SK-N-SH (cell line): ENCODE measurements around the gene ADD2. TPM values are rescaled to one million over a fixed set of nuclear protein-coding genes. Genes with fewer than 3 reads are reported as not detected.

Source experiments
- CTCF ChIA-PET: fragments of 300-600, 350-600 bp; formaldehyde crosslinking; extraction: SDS; loops from one replicate; lab custom pipeline; 2021; lab: Yijun Ruan, JAX
- POLR2A ChIA-PET: fragments of 350-600 bp; sonication (Branson Sonifier 250); formaldehyde crosslinking; extraction: SDS; loops from one replicate; lab custom pipeline; 2020; ENCODE audit warnings: antibody characterized with exemption, inconsistent platforms; lab: Yijun Ruan, JAX
- DNase-seq: peaks from one replicate; pipeline ENCODE4 v3.0.0; 2012
- H2AFZ ChIP-seq: fragments of 200-600 bp; sonication (generic); 2 replicates; pipeline ENCODE4 v1.8.1; 2016; ENCODE audit warnings: antibody characterized with exemption, mild to moderate bottlenecking, low read depth
- H3F3A ChIP-seq: fragments of 200-600 bp; sonication (generic); replicated peaks from 2 replicates; pipeline ENCODE3; 2016; ENCODE audit warnings: antibody characterized with exemption, mild to moderate bottlenecking; ENCODE audit not compliant: insufficient read depth
- H3K27ac ChIP-seq, 2 experiments: fragments of 200-500 bp in 1 of 2; fragments of 200-600 bp in 1 of 2; sonication (Bioruptor generic) in 1 of 2; sonication (generic), shearing (Covaris generic) in 1 of 2; 2 replicates each; pipeline versions ENCODE4 v1.5.1 to v1.6.1; 2014 to 2016; ENCODE audit warnings: low read depth in 2 of 2, inconsistent platforms in 1 of 2, low read length in 1 of 2, mild to moderate bottlenecking in 1 of 2, mixed read lengths in 1 of 2
- H3K27me3 ChIP-seq: fragments of 200-600 bp; sonication (generic), shearing (Covaris generic); 2 replicates; pipeline ENCODE4 v1.6.1; 2016; ENCODE audit warnings: mixed run types; ENCODE audit not compliant: insufficient read depth
- H3K36me3 ChIP-seq, 2 experiments: fragments of 200-500 bp in 1 of 2; fragments of 200-600 bp in 1 of 2; sonication (Bioruptor generic) in 1 of 2; sonication (generic) in 1 of 2; replicated peaks in 1 of 2; 2 replicates each; pipeline versions ENCODE3 to v1.5.1; 2014 to 2016; ENCODE audit warnings: low read length in 1 of 2, mild to moderate bottlenecking in 1 of 2; ENCODE audit not compliant: insufficient read depth in 2 of 2, control insufficient read depth in 1 of 2
- H3K4me1 ChIP-seq, 2 experiments: fragments of 200-500 bp in 1 of 2; fragments of 200-600 bp in 1 of 2; sonication (Bioruptor generic) in 1 of 2; sonication (generic), shearing (Covaris generic) in 1 of 2; 2 replicates each; pipeline versions ENCODE4 v1.5.1 to v1.6.1; 2014 to 2016; ENCODE audit warnings: low read depth in 1 of 2, low read length in 1 of 2, mixed run types in 1 of 2; ENCODE audit not compliant: insufficient read depth in 2 of 2, control insufficient read depth in 1 of 2
- H3K4me2 ChIP-seq: fragments of 200-600 bp; sonication (generic), shearing (Covaris generic); 2 replicates; pipeline ENCODE4 v1.6.1; 2017; ENCODE audit warnings: mixed run types
- H3K4me3 ChIP-seq, 2 experiments: fragments of 200-500 bp in 1 of 2; fragments of 200-600 bp in 1 of 2; sonication (Bioruptor generic) in 1 of 2; sonication (generic), shearing (Covaris generic) in 1 of 2; 2 replicates each; pipeline versions ENCODE4 v1.5.1 to v1.8.1; 2014 to 2016; ENCODE audit warnings: low read depth in 2 of 2, inconsistent platforms in 1 of 2, low read length in 1 of 2, mild to moderate bottlenecking in 1 of 2, mixed read lengths in 1 of 2, moderate library complexity in 1 of 2
- H3K79me2 ChIP-seq: fragments of 200-600 bp; sonication (generic); 2 replicates; pipeline ENCODE4 v1.8.1; 2017; ENCODE audit warnings: mild to moderate bottlenecking; ENCODE audit not compliant: insufficient read depth
- H3K9ac ChIP-seq: fragments of 200-600 bp; sonication (generic); 2 replicates; pipeline ENCODE4 v1.6.1; 2017; ENCODE audit warnings: mixed run types
- H3K9me2 ChIP-seq: fragments of 200-600 bp; sonication (generic); 2 replicates; pipeline ENCODE4 v1.6.1; 2017; ENCODE audit warnings: mixed run types
- H3K9me3 ChIP-seq: fragments of 200-600 bp; sonication (generic); 2 replicates; pipeline ENCODE4 v1.6.1; 2017; ENCODE audit warnings: mixed run types, mild to moderate bottlenecking, moderate library complexity
- H4K20me1 ChIP-seq: fragments of 200-600 bp; sonication (generic); 2 replicates; pipeline ENCODE4 v1.6.1; 2017; ENCODE audit warnings: mild to moderate bottlenecking, mixed run types; ENCODE audit not compliant: insufficient read depth
- ELF1 ChIP-seq: IDR thresholded peaks from 2 replicates; pipeline ENCODE4 v1.4.0; 2012
- EP300 ChIP-seq, 2 experiments: IDR thresholded peaks; 2 replicates each; pipeline versions ENCODE4 v1.4.0 to v1.6.1; 2012; ENCODE audit warnings: borderline replicate concordance in 1 of 2, low read depth in 1 of 2, low read length in 1 of 2
- EZH2phosphoT487 ChIP-seq: fragments of 200-600 bp; sonication (generic); IDR thresholded peaks from 2 replicates; pipeline ENCODE4 v1.6.1; 2017; ENCODE audit warnings: low read depth, mixed run types, mild to moderate bottlenecking, antibody characterized with exemption, moderate library complexity, borderline replicate concordance
- FOSL2 ChIP-seq: IDR thresholded peaks from 2 replicates; pipeline ENCODE4 v1.4.0; 2012; ENCODE audit warnings: low read depth, mild to moderate bottlenecking, moderate library complexity, borderline replicate concordance
- FOXJ3 ChIP-seq: sonication (generic); formaldehyde crosslinking; IDR thresholded peaks from 2 replicates; pipeline ENCODE4 v1.5.1; 2020; ENCODE audit warnings: mild to moderate bottlenecking, missing genetic modification reagents
- FOXM1 ChIP-seq: IDR thresholded peaks from 2 replicates; pipeline ENCODE4 v1.4.0; 2012; ENCODE audit warnings: low read depth, mild to moderate bottlenecking
- GATA2 ChIP-seq: sonication (generic); formaldehyde crosslinking; IDR thresholded peaks from 2 replicates; pipeline ENCODE4 v1.5.0; 2020; ENCODE audit warnings: mild to moderate bottlenecking, missing genetic modification reagents
- JUND ChIP-seq: IDR thresholded peaks from 2 replicates; pipeline ENCODE4 v1.4.0; 2012
- MAX ChIP-seq: IDR thresholded peaks from 2 replicates; pipeline ENCODE4 v1.4.0; 2012; ENCODE audit warnings: low read depth
- PBX3 ChIP-seq: IDR thresholded peaks from 2 replicates; pipeline ENCODE4; 2012
- RCOR1 ChIP-seq: fragments of 150-350 bp; IDR thresholded peaks from 2 replicates; pipeline ENCODE4 v1.6.1; 2017; ENCODE audit warnings: antibody characterized with exemption, low read length
- REST ChIP-seq: IDR thresholded peaks from 2 replicates; pipeline ENCODE4 v1.6.1; 2012; ENCODE audit warnings: mild to moderate bottlenecking, low read depth, low read length, moderate library complexity
- RFX5 ChIP-seq: IDR thresholded peaks from 2 replicates; pipeline ENCODE4 v1.6.1; 2012; ENCODE audit warnings: mild to moderate bottlenecking, improper control_type of control experiment, low read length
- RXRA ChIP-seq: IDR thresholded peaks from 2 replicates; pipeline ENCODE4 v1.4.0; 2012; ENCODE audit warnings: low read depth, mild to moderate bottlenecking, borderline replicate concordance
- TEAD4 ChIP-seq: IDR thresholded peaks from 2 replicates; pipeline ENCODE4 v1.4.0; 2012; ENCODE audit warnings: mild to moderate bottlenecking, borderline replicate concordance; ENCODE audit not compliant: insufficient read depth
- WGBS: methylation state at CpG from one replicate; pipeline ENCODE4 v1.1.6; 2017; ENCODE audit warnings: low lambda C conversion rate; 5-methylcytosine and 5-hydroxymethylcytosine counted together
- polyA plus RNA-seq, 3 experiments: library from polyadenylated mRNA; depleted of rRNA; stranded (reverse); fragments of >200 nt; gene quantifications; 2 replicates each; pipeline ENCODE4 v1.2.3, GENCODE V29; 2012

Gene ADD2
- polyA plus RNA-seq, 1 of the 3 experiments (the other 2 are of a cell fraction) = 0.30 TPM

DNA sequence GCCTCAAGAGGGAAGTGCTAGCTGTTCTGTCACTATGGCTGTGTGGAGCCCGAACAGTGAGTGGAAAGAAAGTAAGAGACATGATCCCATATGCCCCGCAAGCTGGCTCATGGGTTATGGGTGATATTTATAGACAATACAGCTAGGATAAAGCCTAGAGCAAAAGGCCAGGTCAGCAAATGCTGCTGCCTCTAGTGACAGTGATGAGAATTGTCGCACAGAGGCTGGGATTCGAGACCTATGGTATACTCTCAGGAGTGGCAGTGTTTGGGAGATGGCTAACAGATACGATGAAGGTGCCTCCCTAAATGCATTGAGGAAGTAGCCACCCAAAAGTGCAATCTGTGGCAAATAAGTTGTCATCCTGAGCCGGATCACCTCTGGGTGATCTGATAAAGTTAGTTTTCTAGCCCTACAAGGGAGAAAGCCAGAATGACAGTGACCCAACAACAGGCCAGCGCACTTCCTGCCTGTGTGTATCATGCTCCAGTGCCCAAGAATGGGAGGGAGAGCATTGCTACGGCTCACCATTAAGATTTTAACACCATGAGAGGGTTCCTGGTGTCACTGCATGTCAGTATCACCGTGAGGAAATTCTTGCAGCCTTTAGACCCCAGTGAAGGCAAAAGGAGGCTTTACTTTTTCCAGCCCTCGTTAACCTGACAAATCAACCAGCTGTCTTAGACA lies 122.1 kb downstream of the ADD2 start:
- Histone ChIP-seq H3K36me3 (no peaks in the 10 kb centered on the region), H3K4me2 (no peak overlapping the region), H3K79me2 (no peaks in the 10 kb centered on the region), H3K9me2 (no peaks in the 10 kb centered on the region), H3K9ac (no peak overlapping the region), H3K4me1 (no peaks in the 10 kb centered on the region), H4K20me1 (no peaks in the 10 kb centered on the region), H3K27ac (no peak overlapping the region), H3K9me3 (no peaks in the 10 kb centered on the region), H3F3A (no peaks in the 10 kb centered on the region), H3K4me3 (no peak overlapping the region), H2AFZ (no peak overlapping the region), H3K27me3 (0 out of 2 replicates have a peak, but pooled peaks cover 6% of the 10 kb centered on the region)
- no peak for TF ChIP-seq MAX
- no peak for TF ChIP-seq PBX3
- no peak for TF ChIP-seq EZH2phosphoT487
- no peak for TF ChIP-seq FOSL2
- TF ChIP-seq REST = no peak
- no peak for TF ChIP-seq TEAD4
- no peak for TF ChIP-seq RCOR1
- TF ChIP-seq GATA2 = no peak
- TF ChIP-seq FOXJ3 (CRISPR knock-in tag) = no peak
- no peak for TF ChIP-seq JUND
- TF ChIP-seq EP300 (IDR thresholded peaks at IDR 0.05; ENCODE audit: borderline replicate concordance in 1 of 2, low read depth in 1 of 2, low read length in 1 of 2) = no peak
- TF ChIP-seq RXRA = no peak
- no peak for TF ChIP-seq RFX5
- TF ChIP-seq FOXM1 = no peak
- TF ChIP-seq ELF1 = no peak
- WGBS = 55% methylated on average over 10 of the region's 10 CpGs
- peak; percentile 34 for DNase-seq
- POLR2A ChIA-PET = no interaction called here
- CTCF ChIA-PET = interaction anchor here (0.8 to 8.3 kb wide), 16 partner anchors 9 to 503 kb away, joined by 3 to 111 read pairs (median 4); partner anchors contain the start of gene FAM136A
